Spinal cord (tissue), 10 donors: Measurements from ENCODE around the gene ZNF654. TPM values are rescaled to one million over a fixed set of nuclear protein-coding genes. Genes with fewer than 3 reads are reported as not detected.
"Not testable (repeated sequence)": the region's sequence is repeated elsewhere in the genome, so short reads cannot be mapped to it uniquely, and the experiment has no call there.

Experiments
- DNase-seq, 6 donors: peaks; one replicate each; pipeline versions ENCODE4 v3.0.0 to v3.0.0-alpha.2; 2013 to 2015; ENCODE audit warnings: low spot score in 6 of 6, low read depth in 4 of 6
- H3K27ac ChIP-seq: one replicate; pipeline ENCODE4 v1.5.1; 2013; ENCODE audit warnings: low read depth, low read length, control low read depth
- H3K27me3 ChIP-seq: one replicate; pipeline ENCODE4 v1.6.1; 2013; ENCODE audit warnings: low read length; ENCODE audit not compliant: control insufficient read depth, insufficient read depth
- H3K36me3 ChIP-seq: one replicate; pipeline ENCODE4 v1.6.1; 2013; ENCODE audit warnings: low read length; ENCODE audit not compliant: control insufficient read depth, insufficient read depth
- H3K4me1 ChIP-seq: one replicate; pipeline ENCODE4 v1.6.1; 2013; ENCODE audit warnings: low read length; ENCODE audit not compliant: control insufficient read depth, insufficient read depth
- H3K4me3 ChIP-seq: one replicate; pipeline ENCODE4 v1.5.1; 2013; ENCODE audit warnings: low read depth, low read length, control low read depth
- H3K9me3 ChIP-seq: one replicate; pipeline ENCODE4 v1.6.1; 2013; ENCODE audit warnings: low read length; ENCODE audit not compliant: control insufficient read depth, insufficient read depth
- WGBS: methylation state at CpG from one replicate; pipeline ENCODE4 v1.1.5; 2013; ENCODE audit warnings: missing lambda C conversion rate; ENCODE audit not compliant: insufficient coverage; 5-methylcytosine and 5-hydroxymethylcytosine counted together
- polyA plus RNA-seq, 2 donors: library from polyadenylated mRNA; unstranded; fragments of 120-200 nt; gene quantifications; one replicate each; pipeline ENCODE4 v1.2.1, GENCODE V29; 2013; ENCODE audit not compliant: insufficient read length in 2 of 2
- total RNA-seq, 2 donors: library from RNA; depleted of rRNA in 1 of 2; stranded (reverse); fragments of 120-200 nt in 1 of 2; fragments of >200 nt in 1 of 2; gene quantifications; one replicate each; pipeline versions ENCODE4 v1.2.3 to v1.2.4, GENCODE V29; 2013 to 2014
- donor health status: healthy.

The ZNF654 gene
- total and polyA plus RNA-seq, 4 donors, result 10.4 to 38.2 (median 16.6) TPM

DNA sequence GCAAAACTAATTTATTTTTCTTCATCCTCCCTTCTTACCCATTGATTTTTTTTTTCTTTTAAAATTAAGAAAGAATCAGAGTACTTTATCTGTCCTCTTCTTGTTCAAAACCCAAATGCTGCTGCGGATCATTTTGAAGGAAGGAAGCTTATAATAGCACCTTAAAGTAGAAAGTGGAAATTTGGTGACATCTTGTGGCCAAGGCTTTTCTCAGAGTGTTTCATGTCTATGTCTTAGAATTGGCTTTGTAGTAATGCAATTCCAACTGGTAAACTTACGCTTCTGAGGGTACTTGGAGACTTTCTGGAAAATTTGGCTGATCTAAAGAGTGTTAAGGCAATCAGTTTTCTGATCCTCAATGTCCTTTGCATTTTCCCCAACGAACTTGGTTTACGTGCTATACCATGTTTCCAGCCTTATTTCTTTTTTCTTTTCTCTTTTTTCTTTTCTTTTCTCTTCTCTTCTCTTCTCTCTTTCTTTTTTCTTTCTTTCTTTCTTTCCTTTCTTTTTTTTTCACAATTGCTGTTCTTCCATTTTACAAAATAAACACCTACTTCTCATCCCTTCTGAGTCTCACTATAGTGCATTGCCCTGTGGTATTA, 121.4 kb downstream of the ZNF654 start:
- Histone ChIP-seq H3K4me1 (no peaks in the 10 kb centered on the region), H3K4me3 (no peak overlapping the region), H3K27ac (no peak overlapping the region), H3K9me3 (no peaks in the 10 kb centered on the region), H3K27me3 (no peaks in the 10 kb centered on the region), H3K36me3 (no peaks in the 10 kb centered on the region)
- 84% methylated on average over 3 of the region's 4 CpGs for WGBS
- DNase-seq, result peak in 2 of 6 donors; percentile 40 to 45

DNA sequence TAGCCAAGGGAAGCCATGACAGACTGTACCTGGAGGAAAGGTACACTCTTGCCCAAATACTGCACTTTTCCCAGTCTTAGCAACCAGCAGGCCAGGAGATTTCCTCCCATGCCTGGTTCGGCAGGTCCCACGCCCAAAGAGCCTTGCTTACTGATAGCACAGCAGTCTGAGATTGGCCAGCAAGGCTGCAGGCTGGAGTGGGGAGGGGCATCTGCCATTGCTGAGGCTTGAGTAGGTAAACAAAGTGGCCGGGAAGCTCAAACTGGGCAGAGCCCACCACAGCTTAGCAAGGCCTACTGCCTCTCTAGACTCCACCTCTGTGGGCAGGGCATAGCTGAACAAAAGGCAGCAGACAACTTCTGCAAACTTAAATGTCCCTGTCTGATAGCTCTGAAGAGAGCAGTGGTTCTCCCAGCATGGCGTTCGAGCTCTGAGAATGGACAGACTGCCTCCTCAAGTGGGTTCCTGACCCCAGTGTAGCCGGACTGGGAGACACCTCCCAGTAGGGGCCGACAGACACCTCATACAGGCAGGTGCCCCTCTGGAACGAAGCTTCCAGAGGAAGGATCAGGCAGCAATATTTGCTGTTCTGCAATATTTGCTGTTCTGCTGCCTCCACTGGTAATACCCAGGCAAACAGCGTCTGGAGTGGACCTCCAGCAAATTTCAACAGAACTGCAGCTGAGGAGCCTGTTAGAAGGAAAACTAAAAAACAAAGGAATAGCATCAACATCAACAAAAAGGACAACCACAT, 123.3 kb downstream of the ZNF654 start:
- H3K36me3 ChIP-seq, DNase-seq, H3K4me3 ChIP-seq, H3K27me3 ChIP-seq, H3K27ac ChIP-seq, H3K9me3 ChIP-seq, H3K4me1 ChIP-seq: not testable (repeated sequence)
- 98% methylated on average over 7 of the region's 9 CpGs for WGBS

DNA sequence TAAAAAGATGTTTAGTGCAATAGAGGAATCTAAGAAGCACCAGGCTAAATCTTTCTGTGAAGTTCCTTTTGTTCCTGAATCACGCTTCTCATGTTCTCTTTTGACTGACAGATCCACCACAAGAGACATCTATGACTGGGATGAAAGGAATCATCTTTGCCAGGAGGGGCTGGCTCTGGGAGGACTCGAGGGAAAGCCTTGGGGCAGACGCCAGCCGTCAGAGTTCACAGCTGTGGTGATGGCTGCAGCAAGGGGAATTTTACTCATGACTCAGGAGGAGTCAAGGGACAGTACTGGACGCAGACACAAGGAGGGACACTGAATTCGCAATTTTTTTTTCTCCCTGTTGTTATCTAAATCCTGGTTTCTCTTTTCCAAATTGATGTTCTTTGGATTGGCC, 129.4 kb downstream of the ZNF654 start:
- Histone ChIP-seq H3K4me1 (no peaks in the 10 kb centered on the region), H3K27me3 (no peaks in the 10 kb centered on the region), H3K9me3 (no peaks in the 10 kb centered on the region), H3K4me3 (no peak overlapping the region), H3K36me3 (no peaks in the 10 kb centered on the region), H3K27ac (no peak overlapping the region)
- 76% methylated on average over 4 of the region's 6 CpGs for WGBS
- DNase-seq, result no peak

DNA sequence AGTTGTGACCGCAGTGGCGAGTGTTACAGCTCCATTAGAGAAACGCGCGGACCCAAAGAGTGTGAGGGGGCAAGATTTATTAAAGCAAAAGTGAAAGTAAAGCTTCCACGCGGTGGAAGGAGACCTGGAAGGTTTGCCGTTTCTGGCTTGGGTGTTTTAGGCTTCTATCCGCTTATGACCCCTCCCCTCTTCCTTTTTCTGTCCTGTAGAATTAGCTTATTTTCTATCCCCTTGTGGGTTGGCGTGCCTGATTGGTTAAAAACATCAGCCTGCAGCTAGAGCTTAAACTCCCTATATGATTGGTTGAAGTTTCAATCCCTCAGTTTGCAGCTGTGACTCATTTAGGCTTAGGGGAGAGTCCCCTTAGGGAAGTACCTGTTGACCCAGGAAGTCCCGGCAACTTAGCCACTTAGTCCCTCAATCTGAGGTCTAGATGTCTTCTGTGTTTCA, 130.3 kb downstream of the ZNF654 start:
- H3K9me3 ChIP-seq, result no peaks in the 10 kb centered on the region
- WGBS, result 98% methylated on average over 10 of the region's 11 CpGs
- no peaks in the 10 kb centered on the region for H3K36me3 ChIP-seq
- H3K27me3 ChIP-seq, result no peaks in the 10 kb centered on the region
- no peaks in the 10 kb centered on the region for H3K4me1 ChIP-seq
- no peak for DNase-seq
- no peak overlapping the region for H3K4me3 ChIP-seq
- no peak overlapping the region for H3K27ac ChIP-seq

DNA sequence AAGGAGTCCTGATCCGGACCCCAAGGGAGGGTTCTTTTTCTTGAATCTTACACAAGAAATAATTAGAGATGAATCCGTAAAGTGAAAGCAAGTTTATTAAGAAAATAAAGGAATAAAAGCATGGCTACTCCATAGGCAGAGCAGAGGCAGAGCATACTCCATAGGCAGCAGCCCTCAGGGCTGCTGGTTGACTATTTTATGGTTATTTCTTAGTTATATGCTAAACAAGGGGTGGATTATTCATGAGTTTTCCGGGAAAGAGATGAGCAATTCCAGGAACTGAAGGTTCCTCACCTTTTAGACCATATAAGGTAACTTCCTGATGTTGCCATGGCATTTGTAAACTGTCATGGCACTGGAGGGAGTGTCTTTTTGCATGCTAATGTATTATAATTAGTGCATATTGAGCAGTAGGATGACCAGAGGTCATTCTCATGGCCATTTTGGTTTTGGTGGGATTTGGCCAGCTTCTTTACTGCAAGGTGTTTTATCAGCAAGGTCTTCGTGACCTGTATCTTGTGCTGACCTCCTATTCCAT, 132.9 kb downstream of the ZNF654 start:
- no peaks in the 10 kb centered on the region for H3K36me3 ChIP-seq
- H3K4me3 ChIP-seq, result no peak overlapping the region
- no peak overlapping the region for H3K27ac ChIP-seq
- H3K27me3 ChIP-seq, result no peaks in the 10 kb centered on the region
- DNase-seq, result no peak
- H3K9me3 ChIP-seq, result no peaks in the 10 kb centered on the region
- whole genome bisulfite sequencing, result 100% methylated on average over 1 of the region's 4 CpGs
- no peaks in the 10 kb centered on the region for H3K4me1 ChIP-seq

DNA sequence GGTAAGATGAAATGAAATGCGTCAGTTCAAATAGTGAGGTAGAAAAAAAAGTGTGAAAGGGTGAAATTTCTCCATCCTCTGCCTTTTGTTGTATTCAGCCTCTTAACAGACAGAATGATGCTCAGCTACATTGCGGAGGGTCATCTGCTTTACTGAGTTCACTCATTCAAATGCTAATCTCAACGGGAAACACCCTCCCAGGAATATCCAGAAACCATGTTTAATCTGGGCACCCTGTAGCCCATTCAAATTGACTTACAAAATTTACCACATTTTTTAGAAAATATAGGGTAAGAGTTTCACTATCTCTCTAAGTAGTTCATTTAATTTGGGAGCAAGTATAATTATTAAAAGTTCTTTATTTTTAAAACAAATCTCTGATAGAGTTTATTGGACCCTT, 133.6 kb downstream of the ZNF654 start:
- Histone ChIP-seq H3K27ac (no peak overlapping the region), H3K27me3 (no peaks in the 10 kb centered on the region), H3K4me3 (no peak overlapping the region), H3K4me1 (no peaks in the 10 kb centered on the region), H3K9me3 (no peaks in the 10 kb centered on the region), H3K36me3 (no peaks in the 10 kb centered on the region)
- WGBS, result no CpG with 5 or more reads among the region's 3 CpGs
- no peak for DNase-seq

Other genes starting within 250 kb of the ZNF654 start
- 10 to 100 TPM; 54.5 to 94.7 TPM for gene CGGBP1, start 250 bp upstream of the ZNF654 start, total RNA-seq
- gene CGGBP1, start 250 bp upstream of the ZNF654 start, polyA plus RNA-seq, result 100 to 1,000 TPM in 1 of 2 donors, 10 to 100 TPM in 1; 67.8 to 110 TPM
- gene C3orf38, start 90.7 kb downstream of the ZNF654 start, total RNA-seq, result 10 to 100 TPM; 39.3 to 57.2 TPM
- 10 to 100 TPM; 20.5 to 23.6 TPM for gene C3orf38, start 90.7 kb downstream of the ZNF654 start, polyA plus RNA-seq